ENCODE measurements around the gene ADIPOQ.
"Not testable (repeated sequence)": the region's sequence is repeated elsewhere in the genome, so short reads cannot be mapped to it uniquely, and the experiment has no call there.

The ADIPOQ gene

GRCh38 chr3:186810336-186810996, 32.0 kb upstream of the ADIPOQ start:
- DNase-seq (ENCODE audit: low read depth in 2 of 2) = no peak
- no peak overlapping the region for H3K4me3 ChIP-seq (replicated peaks in 1 of 2; ENCODE audit: low read depth in 2 of 2, low read length in 2 of 2)
- no peak for TF ChIP-seq CTCF (IDR thresholded peaks at IDR 0.05; ENCODE audit: low read depth, low read length)

GRCh38 chr3:186811313-186811712, 31.2 kb upstream of the ADIPOQ start:
- H3K4me3 ChIP-seq (replicated peaks in 1 of 2; ENCODE audit: low read depth in 2 of 2, low read length in 2 of 2); DNase-seq (ENCODE audit: low read depth in 2 of 2): not testable (repeated sequence)

- TF ChIP-seq CTCF (IDR thresholded peaks at IDR 0.05; ENCODE audit: low read depth, low read length) = no peak
- no peak for DNase-seq (ENCODE audit: low read depth in 2 of 2)
- no peak overlapping the region for H3K4me3 ChIP-seq (replicated peaks in 1 of 2; ENCODE audit: low read depth in 2 of 2, low read length in 2 of 2)
Observed at GRCh38 chr3:186814100-186814499, 28.4 kb upstream of the ADIPOQ start.

- DNase-seq (ENCODE audit: low read depth in 2 of 2) = peak; percentile 75 to 81
- no peak for TF ChIP-seq CTCF (IDR thresholded peaks at IDR 0.05; ENCODE audit: low read depth, low read length)
- H3K4me3 ChIP-seq (replicated peaks in 1 of 2; ENCODE audit: low read depth in 2 of 2, low read length in 2 of 2) = no peak overlapping the region
Observed at GRCh38 chr3:186815435-186815834, 27.1 kb upstream of the ADIPOQ start.

GRCh38 chr3:186818516-186818915, 24.0 kb upstream of the ADIPOQ start:
- H3K4me3 ChIP-seq (replicated peaks in 1 of 2; ENCODE audit: low read depth in 2 of 2, low read length in 2 of 2) = no peak overlapping the region
- no peak for DNase-seq (ENCODE audit: low read depth in 2 of 2)
- TF ChIP-seq CTCF (IDR thresholded peaks at IDR 0.05; ENCODE audit: low read depth, low read length) = no peak

- no peak overlapping the region for H3K4me3 ChIP-seq (replicated peaks in 1 of 2; ENCODE audit: low read depth in 2 of 2, low read length in 2 of 2)
- no peak for DNase-seq (ENCODE audit: low read depth in 2 of 2)
- TF ChIP-seq CTCF (IDR thresholded peaks at IDR 0.05; ENCODE audit: low read depth, low read length) = no peak
Observed at GRCh38 chr3:186818956-186819355, 23.6 kb upstream of the ADIPOQ start.

- peak overlapping the region in 1 of 2 donors; percentile 36 for H3K4me3 ChIP-seq (replicated peaks in 1 of 2; ENCODE audit: low read depth in 2 of 2, low read length in 2 of 2)
- peak; percentile 79 to 88 for DNase-seq (ENCODE audit: low read depth in 2 of 2)
- TF ChIP-seq CTCF (IDR thresholded peaks at IDR 0.05; ENCODE audit: low read depth, low read length) = peak; percentile 68
Observed at GRCh38 chr3:186821429-186822387, 20.8 kb upstream of the ADIPOQ start.

- DNase-seq (ENCODE audit: low read depth in 2 of 2) = peak; percentile 24 to 54
- not testable (repeated sequence) for H3K4me3 ChIP-seq (replicated peaks in 1 of 2; ENCODE audit: low read depth in 2 of 2, low read length in 2 of 2)
Observed at GRCh38 chr3:186822388-186822759, 20.1 kb upstream of the ADIPOQ start.

Measured in cardiac fibroblast (primary cell).